ENCODE results near the gene GBA3. TPM values are rescaled to one million over a fixed set of nuclear protein-coding genes. Genes with fewer than 3 reads are reported as not detected.

Gene GBA3
- total and polyA plus RNA-seq, 9 donors: 0.06 to 5.4 (median 0.51) TPM; not detected in 3

DNA sequence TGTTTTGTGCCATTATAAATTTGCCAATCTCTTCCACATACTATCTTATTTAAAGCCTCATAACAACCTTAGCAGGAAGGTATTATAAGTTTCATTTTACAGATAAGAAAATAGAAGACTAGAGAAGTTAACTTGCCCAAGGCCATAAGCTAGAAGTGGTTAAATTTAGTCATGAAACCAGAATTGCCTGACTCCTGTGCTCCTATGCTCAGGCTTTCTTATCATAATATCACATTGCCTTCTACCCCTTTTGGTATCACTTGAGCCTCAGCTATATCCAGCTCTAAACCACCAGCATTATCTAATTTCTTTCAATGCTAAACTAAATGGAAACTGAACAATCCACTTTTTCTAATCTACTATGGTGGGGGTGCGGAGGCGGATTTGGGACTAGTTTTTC, 164.7 kb downstream of the GBA3 start:
- Histone ChIP-seq H3K36me3 (no peaks in the 10 kb centered on the region), H3K27ac (no peak overlapping the region), H3K4me1 (ENCODE audit: insufficient read depth) (no peaks in the 10 kb centered on the region), H3K9me3 (no peaks in the 10 kb centered on the region), H3K4me3 (no peak overlapping the region), H3K27me3 (no peaks in the 10 kb centered on the region)
- intact Hi-C loops (cut with DNase I): no loop called here
- 95 to 97% (median 95%) methylated on average over 2 of the region's 2 CpGs for WGBS, 3 donors
- DNase-seq: no peak
- no peak for TF ChIP-seq EP300 (IDR thresholded peaks at IDR 0.05)
- TF ChIP-seq, protein P1, sequence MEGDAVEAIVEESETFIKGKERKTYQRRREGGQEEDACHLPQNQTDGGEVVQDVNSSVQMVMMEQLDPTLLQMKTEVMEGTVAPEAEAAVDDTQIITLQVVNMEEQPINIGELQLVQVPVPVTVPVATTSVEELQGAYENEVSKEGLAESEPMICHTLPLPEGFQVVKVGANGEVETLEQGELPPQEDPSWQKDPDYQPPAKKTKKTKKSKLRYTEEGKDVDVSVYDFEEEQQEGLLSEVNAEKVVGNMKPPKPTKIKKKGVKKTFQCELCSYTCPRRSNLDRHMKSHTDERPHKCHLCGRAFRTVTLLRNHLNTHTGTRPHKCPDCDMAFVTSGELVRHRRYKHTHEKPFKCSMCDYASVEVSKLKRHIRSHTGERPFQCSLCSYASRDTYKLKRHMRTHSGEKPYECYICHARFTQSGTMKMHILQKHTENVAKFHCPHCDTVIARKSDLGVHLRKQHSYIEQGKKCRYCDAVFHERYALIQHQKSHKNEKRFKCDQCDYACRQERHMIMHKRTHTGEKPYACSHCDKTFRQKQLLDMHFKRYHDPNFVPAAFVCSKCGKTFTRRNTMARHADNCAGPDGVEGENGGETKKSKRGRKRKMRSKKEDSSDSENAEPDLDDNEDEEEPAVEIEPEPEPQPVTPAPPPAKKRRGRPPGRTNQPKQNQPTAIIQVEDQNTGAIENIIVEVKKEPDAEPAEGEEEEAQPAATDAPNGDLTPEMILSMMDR (IDR thresholded peaks at IDR 0.05): no peak
- no peak for TF ChIP-seq POLR2A (IDR thresholded peaks at IDR 0.05)

DNA sequence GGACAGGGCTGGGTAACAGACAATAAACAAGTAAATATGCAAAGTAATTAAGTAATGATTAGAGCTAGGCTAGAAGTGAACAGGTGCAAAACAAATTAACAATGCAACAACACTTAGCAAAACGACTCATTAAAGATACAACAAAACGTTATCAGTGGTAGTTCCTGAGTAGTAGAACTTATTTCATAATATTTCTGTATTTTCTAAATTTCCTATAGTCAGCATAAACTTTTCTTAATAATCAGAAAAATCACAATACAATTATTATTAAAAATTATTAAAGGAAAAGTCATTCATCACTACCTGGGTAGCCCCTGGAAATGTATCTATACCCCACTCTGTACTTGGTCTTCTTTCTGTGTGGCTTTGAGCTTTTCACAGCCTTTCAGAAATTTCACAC, 166.6 kb downstream of the GBA3 start:
- no peak for TF ChIP-seq EP300 (IDR thresholded peaks at IDR 0.05)
- TF ChIP-seq, protein P1 (IDR thresholded peaks at IDR 0.05): no peak
- no peak for TF ChIP-seq POLR2A (IDR thresholded peaks at IDR 0.05)
- no peaks in the 10 kb centered on the region for H3K4me1 ChIP-seq (ENCODE audit: insufficient read depth)
- H3K9me3 ChIP-seq: no peaks in the 10 kb centered on the region
- no peak for DNase-seq
- intact Hi-C loops (cut with DNase I): no loop called here
- no peak overlapping the region for H3K27ac ChIP-seq
- H3K4me3 ChIP-seq: no peak overlapping the region
- no peaks in the 10 kb centered on the region for H3K36me3 ChIP-seq
- no peaks in the 10 kb centered on the region for H3K27me3 ChIP-seq
- WGBS, 3 donors: 42 to 67% (median 55%) methylated on average over 2 of the region's 2 CpGs

Other genes starting within 250 kb of the GBA3 start
- gene ADGRA3, start 176.9 kb upstream of the GBA3 start, total RNA-seq: 10 to 100 TPM; 16.1 to 58.1 (median 24.3) TPM
- gene ADGRA3, start 176.9 kb upstream of the GBA3 start, polyA plus RNA-seq: 10 to 100 TPM; 13.1 to 26.2 TPM